PC-3 (cell line): ENCODE measurements around the gene RIOX2.

Source experiments
- EZH2 ChIP-seq: fragments of 300-600 bp; sonication (generic); IDR thresholded peaks from one replicate; pipeline ENCODE4 v1.6.1; 2017; ENCODE audit warnings: antibody characterized with exemption, mild to moderate bottlenecking, low read length; ENCODE audit not compliant: unreplicated experiment
- TF ChIP-seq, protein P1 (sequence below): fragments of 300-600 bp; sonication (generic); conservative IDR thresholded peaks from 2 replicates; pipeline ENCODE4 v1.5.1; 2017; ENCODE audit warnings: antibody characterized with exemption, low read depth, mild to moderate bottlenecking, low read length

DNA sequence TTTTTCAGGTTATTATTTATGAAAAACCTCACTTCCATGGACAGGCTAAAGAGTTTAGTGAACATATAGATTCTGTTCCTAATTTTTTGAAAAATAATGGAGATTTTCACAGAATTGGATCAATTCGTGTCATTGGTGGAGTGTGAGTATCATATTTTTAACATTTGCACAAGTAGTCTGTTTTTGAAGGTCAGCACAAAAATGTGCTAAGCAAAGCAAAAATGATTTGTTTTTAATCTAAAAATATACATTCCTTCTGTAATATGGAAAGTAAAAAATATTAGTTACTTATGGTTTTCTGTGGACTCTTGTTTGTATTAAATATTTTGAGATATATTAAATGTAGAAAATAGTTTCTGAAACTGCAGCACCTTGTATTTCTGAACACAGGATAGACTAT lies 79.4 kb downstream of the RIOX2 start:
- TF ChIP-seq, protein P1, sequence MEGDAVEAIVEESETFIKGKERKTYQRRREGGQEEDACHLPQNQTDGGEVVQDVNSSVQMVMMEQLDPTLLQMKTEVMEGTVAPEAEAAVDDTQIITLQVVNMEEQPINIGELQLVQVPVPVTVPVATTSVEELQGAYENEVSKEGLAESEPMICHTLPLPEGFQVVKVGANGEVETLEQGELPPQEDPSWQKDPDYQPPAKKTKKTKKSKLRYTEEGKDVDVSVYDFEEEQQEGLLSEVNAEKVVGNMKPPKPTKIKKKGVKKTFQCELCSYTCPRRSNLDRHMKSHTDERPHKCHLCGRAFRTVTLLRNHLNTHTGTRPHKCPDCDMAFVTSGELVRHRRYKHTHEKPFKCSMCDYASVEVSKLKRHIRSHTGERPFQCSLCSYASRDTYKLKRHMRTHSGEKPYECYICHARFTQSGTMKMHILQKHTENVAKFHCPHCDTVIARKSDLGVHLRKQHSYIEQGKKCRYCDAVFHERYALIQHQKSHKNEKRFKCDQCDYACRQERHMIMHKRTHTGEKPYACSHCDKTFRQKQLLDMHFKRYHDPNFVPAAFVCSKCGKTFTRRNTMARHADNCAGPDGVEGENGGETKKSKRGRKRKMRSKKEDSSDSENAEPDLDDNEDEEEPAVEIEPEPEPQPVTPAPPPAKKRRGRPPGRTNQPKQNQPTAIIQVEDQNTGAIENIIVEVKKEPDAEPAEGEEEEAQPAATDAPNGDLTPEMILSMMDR: no peak
- TF ChIP-seq EZH2: no peak
